Right kidney (tissue), 1 donor: ENCODE measurements around the gene KRTAP12-3.

Source experiments
- DNase-seq: peaks from one replicate; pipeline ENCODE4 v3.0.0-alpha.2; 2016

KRTAP12-3 gene

DNA sequence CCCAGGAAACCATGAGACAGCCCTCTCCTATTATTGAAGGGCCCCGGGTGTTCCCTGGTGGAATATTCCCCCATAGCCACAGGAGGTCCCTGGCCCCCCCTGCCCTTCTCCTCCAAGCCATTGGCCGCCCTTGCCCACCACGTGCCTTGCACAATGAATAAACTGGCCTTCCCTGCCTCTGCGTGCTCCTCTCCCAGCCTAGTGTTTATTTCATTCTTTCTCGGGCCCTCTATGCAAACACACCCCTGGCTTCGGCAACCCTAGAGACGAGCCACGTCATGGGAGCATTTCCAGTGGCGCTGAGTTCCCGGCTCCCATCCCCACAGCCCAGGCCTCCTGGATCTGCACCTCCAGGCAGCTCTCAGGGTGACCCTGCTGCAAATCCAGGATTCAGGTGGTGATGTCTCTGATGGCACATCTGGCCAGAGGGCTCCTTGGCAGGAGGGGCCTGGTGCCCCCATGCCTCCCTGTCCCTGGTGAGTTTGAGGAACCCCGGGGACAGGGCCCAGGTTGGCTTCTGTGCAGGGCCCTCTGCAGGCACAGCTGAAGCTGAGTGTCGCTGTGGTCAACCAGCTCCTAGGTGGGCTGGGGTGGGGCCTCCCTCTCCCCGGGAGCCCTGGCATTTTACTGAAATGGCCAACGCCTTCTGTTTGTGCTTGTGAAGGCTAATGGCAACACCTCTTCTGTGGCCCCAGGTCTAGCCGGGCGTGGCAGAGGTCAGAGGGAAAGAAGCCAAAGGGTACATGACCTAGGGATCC, 45.4 kb downstream of the KRTAP12-3 start:
- no peak for DNase-seq

DNA sequence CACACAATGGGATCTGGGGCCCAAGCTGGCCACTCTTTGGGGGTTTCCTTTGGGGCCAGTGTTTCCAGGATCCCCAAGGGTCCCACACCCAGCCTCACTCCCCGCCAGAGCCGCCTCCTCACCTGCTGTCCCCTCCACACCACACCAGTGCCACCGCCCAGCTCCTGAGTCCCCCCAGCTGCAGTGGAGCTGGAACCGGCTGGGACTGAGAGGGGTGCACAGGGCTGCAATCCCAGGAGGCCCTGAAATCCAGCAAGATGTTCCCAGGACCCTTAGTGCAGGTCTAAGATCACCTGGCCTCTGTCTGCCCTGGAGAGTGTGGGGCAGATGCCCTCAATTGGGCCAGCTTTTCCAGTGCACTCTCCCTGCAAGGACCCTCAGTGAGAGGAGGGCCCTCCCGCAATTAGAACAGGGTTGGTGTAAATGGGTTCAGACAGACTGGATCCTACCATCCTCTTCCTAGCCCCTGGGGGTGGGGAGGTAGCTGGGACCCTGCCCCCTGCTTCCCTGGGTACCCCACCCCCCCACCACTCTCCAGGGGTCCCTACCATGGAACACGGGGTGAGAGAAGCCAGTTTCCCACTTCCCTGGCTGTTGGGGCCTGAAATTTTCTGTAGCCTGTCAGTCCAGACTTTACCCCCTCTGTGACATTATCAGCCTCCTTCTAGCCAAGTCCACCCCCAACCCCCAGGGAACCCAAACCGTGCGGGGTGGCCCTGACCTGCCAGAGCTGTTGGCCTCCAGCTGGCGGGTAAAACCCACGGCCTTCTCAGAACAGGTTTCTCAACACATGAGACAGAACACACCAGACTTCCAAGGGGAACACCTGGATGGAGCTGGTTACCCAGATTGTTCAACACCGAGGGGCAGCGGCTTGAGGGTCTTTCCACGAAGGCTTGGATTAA, 46.3 kb downstream of the KRTAP12-3 start:
- no peak for DNase-seq

GRCh38 chr21:44704636-44705001, 46.9 kb downstream of the KRTAP12-3 start:
- DNase-seq = no peak

DNA sequence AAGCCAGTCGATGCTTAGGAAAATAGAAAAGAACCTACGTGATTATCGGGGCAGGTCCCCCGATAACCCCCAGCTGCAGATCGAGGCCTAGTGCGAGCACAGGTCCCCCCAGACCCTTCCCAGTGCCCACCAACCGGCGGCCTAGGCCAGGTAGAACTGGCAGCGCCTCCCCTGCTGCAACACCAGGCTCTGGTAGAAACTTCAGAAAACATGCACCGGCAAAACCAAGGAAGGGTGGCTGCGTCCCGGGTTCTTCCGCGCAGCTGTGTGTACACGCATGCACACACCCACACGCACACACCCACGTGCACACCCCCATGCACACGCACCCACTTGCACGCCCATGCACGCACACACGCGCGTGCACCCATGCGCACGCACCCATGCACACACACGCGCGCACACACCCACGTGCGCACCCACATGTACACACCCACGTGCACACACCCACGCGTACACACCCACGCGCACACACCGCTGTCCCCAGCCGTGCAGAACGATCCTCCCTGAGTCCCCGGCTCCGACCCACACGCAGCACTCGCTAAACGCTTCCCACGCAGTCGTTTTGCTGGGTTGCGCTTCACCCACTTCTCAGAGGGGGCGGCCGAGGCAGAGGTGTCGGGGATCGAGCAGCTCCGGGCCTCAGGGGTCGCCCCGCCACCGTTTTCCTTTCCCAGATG, 48.4 kb downstream of the KRTAP12-3 start:
- DNase-seq = no peak

DNA sequence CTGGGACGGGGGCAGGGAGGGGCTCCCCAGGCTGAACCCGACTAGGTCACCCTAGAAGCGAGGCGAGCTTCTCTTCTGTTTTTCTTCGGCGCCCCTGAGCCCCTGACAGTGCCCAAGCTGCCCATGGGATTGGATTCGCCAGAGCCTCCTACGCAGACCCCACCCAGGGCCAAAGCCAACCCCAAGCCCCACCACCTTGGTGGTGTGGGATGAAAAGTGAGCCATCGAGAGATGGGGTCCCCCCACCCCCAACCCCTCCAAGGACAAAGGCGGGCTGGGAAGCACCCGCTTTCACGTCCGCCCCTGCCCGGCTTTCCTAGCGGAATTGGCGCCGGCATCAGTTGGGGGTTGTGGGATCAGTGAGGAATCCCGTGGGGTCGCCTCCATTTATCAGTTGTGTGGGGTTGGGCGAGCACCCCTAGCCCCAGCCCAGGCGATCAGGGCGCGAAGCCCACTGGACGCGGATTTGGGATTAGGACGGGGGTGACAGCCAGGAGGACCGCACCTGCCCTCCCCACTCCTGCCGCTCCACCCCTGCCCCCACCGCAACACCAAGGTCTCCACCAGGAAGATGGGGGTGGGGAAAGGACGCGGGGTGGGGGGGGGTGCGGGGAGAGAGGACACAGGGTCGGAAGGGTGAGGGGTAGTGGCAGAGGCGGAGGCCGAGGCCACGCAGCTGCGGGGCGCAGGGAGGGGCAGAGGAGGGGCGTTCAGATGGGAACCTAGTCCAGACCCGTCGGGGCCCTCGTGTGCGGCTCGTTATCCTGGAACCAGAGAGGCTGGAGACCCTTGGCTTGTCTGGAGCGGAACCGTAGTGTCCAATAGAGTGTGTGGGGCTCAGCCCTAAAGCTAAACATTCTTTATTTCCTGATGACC, 49.2 kb downstream of the KRTAP12-3 start:
- DNase-seq = no peak
